Measurements from ENCODE around the gene FARS2.

The FARS2 gene

GRCh38 chr6:5300206-5300764, 39.0 kb downstream of the FARS2 start:
- no CpG with 5 or more reads among the region's 1 CpG for WGBS (ENCODE audit: extremely low coverage, insufficient coverage, low lambda C conversion rate)
- Histone ChIP-seq H3K36me3 (ENCODE audit: control insufficient read depth, insufficient read depth, low read length) (no peaks in the 10 kb centered on the region), H2BK5ac (ENCODE audit: low read length) (no peak overlapping the region), H3K56ac (ENCODE audit: low read length) (no peak overlapping the region), H3K27ac (ENCODE audit: low read depth, low read length) (no peak overlapping the region), H3K18ac (ENCODE audit: low read length) (no peak overlapping the region), H3K4me2 (ENCODE audit: low read length) (no peak overlapping the region), H3K79me1 (ENCODE audit: low read length) (peaks cover 5% of the 10 kb centered on the region), H3K4me1 (ENCODE audit: control insufficient read depth, low read depth, low read length) (no peaks in the 10 kb centered on the region), H3K23ac (ENCODE audit: low read length) (no peak overlapping the region), H2AK5ac (ENCODE audit: low read length) (no peak overlapping the region), H3K9ac (ENCODE audit: low read length) (no peak overlapping the region), H3K4ac (ENCODE audit: low read depth, low read length) (no peak overlapping the region), H4K5ac (ENCODE audit: low read length) (no peak overlapping the region), H3K27me3 (ENCODE audit: insufficient read depth, low read length, poor library complexity) (no peaks in the 10 kb centered on the region), H2BK120ac (ENCODE audit: low read depth, low read length) (no peak overlapping the region), H2BK15ac (replicated peaks; ENCODE audit: low read depth) (no peak overlapping the region), H4K8ac (ENCODE audit: low read depth, low read length) (no peak overlapping the region), H3K79me2 (ENCODE audit: control insufficient read depth, insufficient read depth, low read length) (no peaks in the 10 kb centered on the region), H3K4me3 (ENCODE audit: low read length) (no peak overlapping the region)
- DNase-seq = no peak

- no peak overlapping the region for H4K5ac ChIP-seq (ENCODE audit: low read length)
- WGBS (ENCODE audit: extremely low coverage, insufficient coverage, low lambda C conversion rate) = no CpG with 5 or more reads among the region's 10 CpGs
- H3K4me1 ChIP-seq (ENCODE audit: control insufficient read depth, low read depth, low read length) = no peaks in the 10 kb centered on the region
- no peak for DNase-seq
- H3K27me3 ChIP-seq (ENCODE audit: insufficient read depth, low read length, poor library complexity) = no peaks in the 10 kb centered on the region
- H2BK5ac ChIP-seq (ENCODE audit: low read length) = no peak overlapping the region
- H3K4ac ChIP-seq (ENCODE audit: low read depth, low read length) = no peak overlapping the region
- no peaks in the 10 kb centered on the region for H3K36me3 ChIP-seq (ENCODE audit: control insufficient read depth, insufficient read depth, low read length)
- H3K4me2 ChIP-seq (ENCODE audit: low read length) = no peak overlapping the region
- H4K8ac ChIP-seq (ENCODE audit: low read depth, low read length) = no peak overlapping the region
- no peak overlapping the region for H2BK15ac ChIP-seq (replicated peaks; ENCODE audit: low read depth)
- H3K56ac ChIP-seq (ENCODE audit: low read length) = no peak overlapping the region
- H3K79me2 ChIP-seq (ENCODE audit: control insufficient read depth, insufficient read depth, low read length) = no peaks in the 10 kb centered on the region
- no peak overlapping the region for H3K23ac ChIP-seq (ENCODE audit: low read length)
- no peak overlapping the region for H2BK120ac ChIP-seq (ENCODE audit: low read depth, low read length)
- H3K27ac ChIP-seq (ENCODE audit: low read depth, low read length) = no peak overlapping the region
- no peak overlapping the region for H3K18ac ChIP-seq (ENCODE audit: low read length)
- no peak overlapping the region for H2AK5ac ChIP-seq (ENCODE audit: low read length)
- no peak overlapping the region for H3K4me3 ChIP-seq (ENCODE audit: low read length)
- H3K9ac ChIP-seq (ENCODE audit: low read length) = no peak overlapping the region
- peaks cover 6% of the 10 kb centered on the region for H3K79me1 ChIP-seq (ENCODE audit: low read length)
These were observed 41.1 kb downstream of the FARS2 start for GRCh38 chr6:5302220-5302946.

DNA sequence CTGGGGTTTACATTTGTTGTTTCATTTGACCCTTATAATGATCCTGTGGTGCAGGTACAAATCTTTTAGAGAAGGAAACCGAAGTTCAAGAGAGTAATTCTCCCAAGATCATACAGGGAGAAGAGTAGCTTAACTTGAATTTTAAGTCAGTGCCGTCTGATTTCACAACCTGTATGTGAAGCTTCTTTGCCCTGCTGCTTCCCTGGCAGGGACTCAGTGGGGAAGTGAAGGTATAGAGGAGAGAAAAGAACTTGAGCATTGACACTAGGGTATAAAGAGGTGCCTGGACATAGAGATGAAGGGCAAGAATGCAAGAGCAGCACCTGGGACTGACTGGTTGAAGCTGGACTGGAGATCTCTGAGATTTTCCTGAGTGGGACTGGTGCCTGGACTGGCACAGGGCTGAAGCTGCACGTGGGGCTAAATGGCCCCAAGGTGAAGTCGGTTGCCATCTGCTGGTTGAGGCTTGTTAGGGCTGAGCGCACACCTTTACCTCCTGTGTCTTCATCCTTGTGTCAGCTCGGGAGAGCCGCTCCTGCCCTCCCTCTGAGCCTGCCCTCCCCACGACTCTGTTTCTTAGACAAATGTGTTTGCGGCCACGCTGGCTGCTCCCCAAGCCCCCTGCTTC, 41.8 kb downstream of the FARS2 start:
- Histone ChIP-seq H3K56ac (ENCODE audit: low read length) (no peak overlapping the region), H3K79me2 (ENCODE audit: control insufficient read depth, insufficient read depth, low read length) (no peaks in the 10 kb centered on the region), H3K4me1 (ENCODE audit: control insufficient read depth, low read depth, low read length) (no peaks in the 10 kb centered on the region), H3K27me3 (ENCODE audit: insufficient read depth, low read length, poor library complexity) (no peaks in the 10 kb centered on the region), H3K23ac (ENCODE audit: low read length) (no peak overlapping the region), H3K27ac (ENCODE audit: low read depth, low read length) (no peak overlapping the region), H3K4me2 (ENCODE audit: low read length) (no peak overlapping the region), H3K79me1 (ENCODE audit: low read length) (peaks cover 4% of the 10 kb centered on the region), H2BK15ac (replicated peaks; ENCODE audit: low read depth) (no peak overlapping the region), H4K8ac (ENCODE audit: low read depth, low read length) (no peak overlapping the region), H3K9ac (ENCODE audit: low read length) (no peak overlapping the region), H4K5ac (ENCODE audit: low read length) (no peak overlapping the region), H3K4me3 (ENCODE audit: low read length) (no peak overlapping the region), H2BK5ac (ENCODE audit: low read length) (no peak overlapping the region), H3K4ac (ENCODE audit: low read depth, low read length) (no peak overlapping the region), H3K18ac (ENCODE audit: low read length) (no peak overlapping the region), H3K36me3 (ENCODE audit: control insufficient read depth, insufficient read depth, low read length) (no peaks in the 10 kb centered on the region), H2AK5ac (ENCODE audit: low read length) (no peak overlapping the region), H2BK120ac (ENCODE audit: low read depth, low read length) (no peak overlapping the region)
- no CpG with 5 or more reads among the region's 10 CpGs for WGBS (ENCODE audit: extremely low coverage, insufficient coverage, low lambda C conversion rate)
- peak; percentile 84 for DNase-seq

DNA sequence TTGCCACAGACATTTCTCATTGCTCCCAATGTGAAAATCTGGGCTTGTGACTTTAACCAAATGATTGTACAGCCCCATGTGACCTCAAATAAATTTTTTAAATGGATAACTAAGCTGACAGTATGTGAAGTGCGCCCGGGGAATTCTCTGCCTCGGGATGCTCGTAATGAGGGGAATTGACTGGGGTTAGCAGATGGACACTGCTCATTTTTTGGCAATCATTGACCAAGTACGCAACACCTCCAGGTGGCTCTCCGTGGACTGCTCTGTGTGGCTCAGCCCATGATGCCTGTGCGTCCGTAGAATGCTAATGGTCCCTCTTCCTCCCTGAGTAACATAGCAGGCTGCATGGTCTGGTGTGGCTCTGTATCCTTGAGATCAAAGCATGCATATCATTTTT, 42.4 kb downstream of the FARS2 start:
- WGBS (ENCODE audit: extremely low coverage, insufficient coverage, low lambda C conversion rate) = no CpG with 5 or more reads among the region's 8 CpGs
- no peak overlapping the region for H3K9ac ChIP-seq (ENCODE audit: low read length)
- H2BK5ac ChIP-seq (ENCODE audit: low read length) = no peak overlapping the region
- H3K79me1 ChIP-seq (ENCODE audit: low read length) = peaks cover 4% of the 10 kb centered on the region
- H2BK15ac ChIP-seq (replicated peaks; ENCODE audit: low read depth) = no peak overlapping the region
- no peak overlapping the region for H3K23ac ChIP-seq (ENCODE audit: low read length)
- no peak overlapping the region for H3K56ac ChIP-seq (ENCODE audit: low read length)
- no peak overlapping the region for H3K27ac ChIP-seq (ENCODE audit: low read depth, low read length)
- H4K5ac ChIP-seq (ENCODE audit: low read length) = no peak overlapping the region
- H3K18ac ChIP-seq (ENCODE audit: low read length) = no peak overlapping the region
- H3K27me3 ChIP-seq (ENCODE audit: insufficient read depth, low read length, poor library complexity) = no peaks in the 10 kb centered on the region
- no peaks in the 10 kb centered on the region for H3K36me3 ChIP-seq (ENCODE audit: control insufficient read depth, insufficient read depth, low read length)
- DNase-seq = no peak
- no peak overlapping the region for H3K4me2 ChIP-seq (ENCODE audit: low read length)
- H4K8ac ChIP-seq (ENCODE audit: low read depth, low read length) = no peak overlapping the region
- H3K79me2 ChIP-seq (ENCODE audit: control insufficient read depth, insufficient read depth, low read length) = no peaks in the 10 kb centered on the region
- no peak overlapping the region for H3K4ac ChIP-seq (ENCODE audit: low read depth, low read length)
- H2AK5ac ChIP-seq (ENCODE audit: low read length) = no peak overlapping the region
- no peak overlapping the region for H3K4me3 ChIP-seq (ENCODE audit: low read length)
- H3K4me1 ChIP-seq (ENCODE audit: control insufficient read depth, low read depth, low read length) = no peaks in the 10 kb centered on the region
- H2BK120ac ChIP-seq (ENCODE audit: low read depth, low read length) = no peak overlapping the region

DNA sequence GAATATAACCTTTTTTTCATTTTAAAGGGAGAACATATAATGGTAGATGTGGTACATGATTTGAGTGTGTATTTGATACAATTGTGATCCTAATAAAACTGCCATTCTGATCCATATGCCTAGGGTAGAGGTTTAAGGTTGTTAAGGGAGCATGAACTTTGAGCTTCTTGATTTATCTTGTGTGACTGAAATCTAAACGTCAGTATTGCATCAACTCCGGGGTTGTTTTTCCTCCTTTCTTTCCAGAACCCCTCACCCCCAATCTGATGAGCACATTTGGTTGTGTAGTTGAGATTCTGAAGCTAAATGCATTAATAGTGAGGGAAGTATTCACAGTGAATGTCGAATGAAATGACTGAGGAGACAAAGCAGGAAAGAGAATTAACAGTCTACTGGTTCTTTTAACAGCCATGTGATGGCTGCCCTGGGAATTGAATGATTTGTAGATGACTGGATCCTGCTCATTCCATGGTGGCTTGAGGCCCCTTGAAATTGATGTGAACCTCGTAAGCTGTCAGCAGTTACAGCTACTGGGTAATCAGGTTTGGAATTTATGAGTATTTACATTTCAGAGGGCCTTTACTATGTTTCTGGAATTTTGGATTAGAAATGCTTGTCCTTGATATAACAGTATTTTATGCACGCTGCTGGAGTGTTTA, 44.8 kb downstream of the FARS2 start:
- DNase-seq = no peak
- H3K4ac ChIP-seq (ENCODE audit: low read depth, low read length) = no peak overlapping the region
- H3K36me3 ChIP-seq (ENCODE audit: control insufficient read depth, insufficient read depth, low read length) = no peaks in the 10 kb centered on the region
- no peak overlapping the region for H3K9ac ChIP-seq (ENCODE audit: low read length)
- no peak overlapping the region for H3K27ac ChIP-seq (ENCODE audit: low read depth, low read length)
- no peak overlapping the region for H2BK15ac ChIP-seq (replicated peaks; ENCODE audit: low read depth)
- no peaks in the 10 kb centered on the region for H3K27me3 ChIP-seq (ENCODE audit: insufficient read depth, low read length, poor library complexity)
- no peak overlapping the region for H3K18ac ChIP-seq (ENCODE audit: low read length)
- H3K4me1 ChIP-seq (ENCODE audit: control insufficient read depth, low read depth, low read length) = no peaks in the 10 kb centered on the region
- no peak overlapping the region for H2BK5ac ChIP-seq (ENCODE audit: low read length)
- H3K4me3 ChIP-seq (ENCODE audit: low read length) = no peak overlapping the region
- H3K79me1 ChIP-seq (ENCODE audit: low read length) = peaks cover 4% of the 10 kb centered on the region
- no CpG with 5 or more reads among the region's 5 CpGs for WGBS (ENCODE audit: extremely low coverage, insufficient coverage, low lambda C conversion rate)
- H4K5ac ChIP-seq (ENCODE audit: low read length) = no peak overlapping the region
- no peak overlapping the region for H2AK5ac ChIP-seq (ENCODE audit: low read length)
- no peak overlapping the region for H3K23ac ChIP-seq (ENCODE audit: low read length)
- H3K56ac ChIP-seq (ENCODE audit: low read length) = no peak overlapping the region
- H3K4me2 ChIP-seq (ENCODE audit: low read length) = no peak overlapping the region
- no peak overlapping the region for H4K8ac ChIP-seq (ENCODE audit: low read depth, low read length)
- no peaks in the 10 kb centered on the region for H3K79me2 ChIP-seq (ENCODE audit: control insufficient read depth, insufficient read depth, low read length)
- H2BK120ac ChIP-seq (ENCODE audit: low read depth, low read length) = no peak overlapping the region

Data from mesendoderm (in vitro differentiated cells).